Right ventricle myocardium inferior (tissue), 1 donor: ENCODE data around the gene SH3BP4. TPM values are rescaled to one million over a fixed set of nuclear protein-coding genes. Genes with fewer than 3 reads are reported as not detected.

ENCODE experiments used
- ATAC-seq: fragments of 200-7000 bp; cut with Tn5 transposase; one replicate; pipeline ENCODE4 v1.9.1; 2020; ENCODE audit warnings: mild to moderate bottlenecking, moderate library complexity
- DNase-seq: peaks from one replicate; pipeline ENCODE4 v3.0.0; 2021; ENCODE audit errors: missing footprints
- intact Hi-C: fragments of 100-400 bp; cut with DNase I; formaldehyde crosslinking; loops from one replicate; pipeline ENCODE4 v1.11.0; 2022
- total RNA-seq: library from RNA; stranded (reverse); fragmentation: NEBNext Ultra II Directional; extraction: Animal tissue kit (Norgen Biotek cat#: 25700); gene quantifications from one replicate; pipeline ENCODE4 v1.2.1, GENCODE V29; 2021
- donor health status: DM: no; HTN: yes; CAD: no; lungs with severe emphysema.

SH3BP4 gene
- total RNA-seq, 1 donor from 2014 or later, result 9.3 TPM

DNA sequence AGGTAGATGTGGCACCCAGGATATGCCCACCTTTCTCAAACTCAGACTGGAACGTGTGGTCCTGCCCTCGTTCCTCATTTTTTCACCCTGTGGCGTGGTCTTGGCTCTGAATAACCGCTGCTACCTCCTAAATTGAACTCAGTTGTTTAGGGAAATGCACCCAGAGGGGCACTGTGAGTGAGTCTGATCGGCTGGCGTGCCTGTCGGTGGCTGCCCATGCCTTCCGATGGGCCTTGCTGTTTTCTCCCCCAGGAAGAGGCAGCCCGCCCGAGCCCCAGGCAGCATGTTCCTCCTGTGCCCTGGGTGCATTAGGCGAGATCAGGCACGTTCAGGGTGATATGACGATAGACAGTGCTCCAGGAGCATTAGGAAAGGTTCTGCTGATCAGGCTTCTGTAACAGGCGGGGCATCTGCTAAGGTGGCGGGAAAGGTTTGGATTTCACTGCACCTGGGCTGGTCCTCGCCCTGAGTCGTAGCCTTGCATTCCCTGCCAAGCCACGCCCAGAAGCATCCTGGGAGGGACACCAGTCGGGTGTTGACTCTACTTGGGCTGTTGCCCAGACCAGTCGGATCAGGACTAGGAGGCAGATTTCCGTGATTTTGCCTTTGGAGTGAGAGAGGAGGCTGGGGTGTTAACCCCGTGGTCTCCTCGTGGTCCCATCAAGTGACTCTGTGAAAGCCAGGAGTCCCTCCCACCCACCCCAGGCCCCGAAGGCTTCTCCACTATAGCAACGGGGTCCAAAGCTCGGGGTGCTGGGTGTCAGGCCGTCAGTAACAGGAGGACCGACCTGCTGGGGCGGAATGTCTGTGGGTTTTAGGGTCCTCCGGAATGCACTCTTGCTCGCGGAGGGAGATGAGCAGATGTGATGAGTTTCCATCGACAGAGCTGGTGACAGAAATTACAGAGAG lies 75.1 kb downstream of the SH3BP4 start:
- DNase-seq (peak; percentile 76), ATAC-seq (peak; percentile 67)
- intact Hi-C loops, result no loop called here

DNA sequence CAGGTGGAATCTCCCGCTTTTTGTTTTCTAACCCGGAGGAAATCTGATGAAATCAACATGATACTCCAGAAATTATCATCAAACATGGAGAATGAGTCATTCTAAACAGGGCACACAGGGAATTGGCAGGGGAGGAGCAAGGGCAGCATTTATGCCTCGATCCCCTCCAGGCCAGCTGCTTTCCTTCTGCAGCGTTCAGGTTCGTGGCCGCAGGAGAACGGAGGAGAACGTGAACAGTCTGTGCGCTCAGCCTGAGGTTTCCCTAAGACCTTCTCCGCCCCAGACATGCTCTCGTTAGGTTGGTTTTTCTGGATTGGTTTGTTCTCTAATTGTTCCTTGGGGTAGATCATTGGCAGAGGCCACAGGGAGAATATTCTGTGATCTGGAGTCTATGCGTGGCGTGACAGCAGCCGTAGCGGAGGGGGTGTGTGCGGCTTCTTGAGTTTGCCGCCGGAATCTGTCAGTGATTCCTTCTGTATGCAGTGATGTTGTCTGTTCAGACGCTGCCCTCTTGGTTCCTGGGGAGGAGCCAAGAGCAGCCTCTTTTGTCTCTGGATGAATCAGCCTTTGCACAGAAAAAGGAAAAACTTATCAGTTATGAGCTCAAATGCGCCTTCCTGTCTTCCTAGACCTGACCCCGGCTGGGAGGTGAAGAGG lies 75.9 kb downstream of the SH3BP4 start:
- intact Hi-C loops, result no loop called here
- ATAC-seq (no peak), DNase-seq (peak; percentile 62)

DNA sequence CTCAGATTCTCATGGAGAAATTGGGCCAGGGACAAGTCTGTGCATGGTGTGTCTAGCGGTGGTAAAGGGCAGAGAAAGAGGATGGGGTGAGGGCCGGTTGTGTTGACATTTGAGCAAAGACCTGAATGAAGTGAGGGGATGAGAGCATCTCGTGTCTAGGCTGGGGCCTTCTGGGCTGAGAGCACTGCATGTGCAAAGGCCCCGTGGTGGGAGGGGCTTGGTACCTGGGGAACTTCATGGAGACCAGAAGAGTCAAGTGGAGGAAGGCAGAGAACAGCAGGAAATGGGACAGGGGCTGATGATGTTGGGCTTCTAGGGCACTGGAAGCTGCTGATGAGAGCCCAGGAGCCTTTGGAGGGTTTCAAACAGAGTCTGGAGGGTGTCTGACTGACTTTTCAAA lies 76.8 kb downstream of the SH3BP4 start:
- DNase-seq (peak; percentile 47), ATAC-seq (no peak)
- intact Hi-C loops, result no loop called here

DNA sequence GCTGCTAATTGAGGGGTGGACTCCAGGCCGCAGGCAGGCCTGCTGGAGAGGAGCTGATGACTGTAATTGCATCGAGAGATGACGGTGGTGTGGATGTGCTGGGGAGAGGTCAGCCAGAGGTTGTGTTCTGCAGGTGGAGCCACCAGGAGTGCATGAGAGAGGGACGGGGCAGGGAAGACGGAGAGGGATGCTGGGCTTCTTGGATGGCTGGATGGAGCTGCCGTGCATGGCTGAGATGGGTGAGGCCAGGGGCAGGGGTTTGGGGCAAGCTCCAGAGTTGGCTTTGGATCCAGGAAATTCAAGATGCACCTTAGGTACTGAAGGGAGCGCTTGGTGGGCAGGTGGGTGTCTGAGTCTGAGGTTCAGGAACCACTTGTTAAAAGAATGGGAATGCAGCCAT lies 77.2 kb downstream of the SH3BP4 start:
- DNase-seq (peak; percentile 27), ATAC-seq (no peak)
- intact Hi-C loops, result no loop called here

DNA sequence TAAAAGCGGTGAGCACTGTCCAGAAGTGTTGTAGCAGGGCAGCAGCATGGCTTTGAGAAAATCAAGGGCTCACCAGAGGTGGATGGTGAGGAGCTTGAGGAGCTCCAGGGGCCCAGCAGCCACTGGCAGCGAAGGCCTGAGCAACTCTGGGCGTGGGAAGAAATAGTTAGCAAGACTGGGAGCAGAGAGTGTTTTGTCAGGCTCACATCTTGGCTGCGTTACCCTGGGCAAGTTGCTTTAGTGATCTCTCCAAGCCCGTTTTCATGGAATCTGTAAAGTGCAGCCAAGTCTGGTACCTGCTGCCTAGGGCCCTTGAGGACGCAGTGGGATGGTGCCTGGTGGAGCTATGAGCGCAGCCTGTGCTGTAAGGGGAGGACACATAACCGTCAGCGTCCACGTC lies 78.3 kb downstream of the SH3BP4 start:
- ATAC-seq (no peak), DNase-seq (no peak)
- intact Hi-C loops, result no loop called here

DNA sequence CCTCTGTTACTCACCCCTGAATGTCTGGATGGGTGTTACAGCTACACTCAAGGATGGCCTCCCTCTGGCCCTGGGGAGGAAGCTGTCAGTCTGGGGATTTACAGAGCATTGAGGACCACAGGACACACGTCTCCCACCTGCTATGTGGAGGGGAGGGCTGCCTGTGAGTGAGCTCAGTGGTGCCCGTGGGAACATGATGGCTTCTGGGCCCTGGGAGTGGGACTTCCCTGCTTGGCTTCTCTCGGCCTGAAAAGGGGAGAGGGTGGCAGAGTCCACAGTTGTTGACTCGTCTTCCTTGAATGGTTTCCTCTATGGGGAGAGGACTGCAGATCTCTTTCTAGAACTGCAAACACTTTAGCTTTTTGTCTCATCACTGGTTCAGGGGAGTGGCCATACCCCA lies 79.1 kb downstream of the SH3BP4 start:
- DNase-seq (peak; percentile 27), ATAC-seq (no peak)
- intact Hi-C loops, result no loop called here

DNA sequence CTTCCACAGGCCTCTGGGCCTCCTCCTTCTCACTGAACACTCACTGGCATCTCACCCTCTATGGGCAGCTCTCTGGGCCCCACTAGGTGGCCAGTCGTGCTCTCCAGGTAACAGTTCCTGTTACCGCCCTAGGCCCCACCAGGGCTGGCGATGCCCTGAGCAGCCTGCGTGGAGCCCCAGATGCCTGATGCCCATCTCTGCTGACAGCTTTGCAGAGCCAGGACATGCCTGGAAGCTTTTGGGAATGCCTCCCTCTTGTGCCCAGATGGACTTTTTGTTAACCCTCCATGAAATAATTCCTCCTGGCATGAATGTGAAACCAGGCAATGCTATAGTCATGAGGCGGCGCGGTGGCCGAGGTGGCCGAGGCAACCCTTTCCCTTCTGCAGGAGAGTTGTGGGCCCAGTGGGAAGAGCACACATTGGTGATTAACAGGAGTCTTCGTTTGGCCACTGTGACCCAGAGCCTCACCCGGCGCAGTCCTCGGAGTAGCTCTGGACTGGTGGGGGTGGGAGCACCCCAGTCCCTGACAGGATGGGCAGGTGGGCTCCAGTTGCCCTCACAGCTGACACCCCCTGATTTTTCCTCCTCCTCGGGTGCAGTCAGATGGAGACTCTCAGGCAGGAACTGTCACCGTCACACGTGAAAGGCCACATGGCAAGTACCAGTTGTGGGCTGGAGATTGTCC lies 80.0 kb downstream of the SH3BP4 start:
- ATAC-seq, result no peak
- DNase-seq, result peak; percentile 51
- intact Hi-C loops, result no loop called here

DNA sequence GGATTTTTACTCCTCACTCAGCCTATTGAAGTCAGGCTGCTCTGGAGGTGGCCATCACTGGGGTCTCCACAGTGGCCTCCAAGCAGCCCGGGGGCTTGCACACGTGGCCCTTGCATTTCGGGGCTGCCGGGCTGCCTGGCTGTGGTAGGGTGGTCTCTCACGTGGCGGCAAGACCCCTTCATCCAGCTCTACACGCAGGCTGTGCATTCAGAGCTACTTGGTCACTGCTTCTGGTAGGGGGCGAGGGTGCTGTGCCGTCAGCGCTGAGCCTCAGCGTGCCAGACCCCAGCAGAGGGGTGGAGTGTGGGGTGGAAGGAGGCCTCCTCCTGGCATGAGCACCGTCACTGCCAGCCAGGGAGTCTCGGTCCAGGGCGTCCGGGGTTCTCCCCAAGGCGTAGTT lies 80.6 kb downstream of the SH3BP4 start:
- intact Hi-C loops, result no loop called here
- no peak for ATAC-seq
- DNase-seq, result peak; percentile 21

DNA sequence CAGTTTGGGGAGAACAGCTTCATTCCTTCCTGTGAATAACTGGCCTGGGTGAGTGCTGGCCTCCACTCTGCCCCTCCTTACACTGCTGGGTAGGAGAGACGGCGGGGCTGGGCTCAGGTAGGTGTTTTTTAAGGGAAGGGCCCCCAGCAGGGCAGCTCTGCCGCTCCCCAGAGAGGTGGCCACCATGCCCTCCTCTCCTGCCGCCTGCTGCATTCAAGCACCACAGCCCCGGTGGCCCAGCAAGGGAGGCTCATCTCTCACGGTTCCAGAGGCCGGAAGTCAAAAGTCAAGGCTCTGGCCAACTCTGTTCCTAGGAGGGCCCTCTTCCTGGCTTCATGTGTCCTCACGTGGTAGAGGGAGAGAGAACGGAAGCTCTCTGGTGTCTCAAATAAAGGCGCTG lies 81.1 kb downstream of the SH3BP4 start:
- intact Hi-C loops, result no loop called here
- ATAC-seq, result no peak
- peak; percentile 46 for DNase-seq

DNA sequence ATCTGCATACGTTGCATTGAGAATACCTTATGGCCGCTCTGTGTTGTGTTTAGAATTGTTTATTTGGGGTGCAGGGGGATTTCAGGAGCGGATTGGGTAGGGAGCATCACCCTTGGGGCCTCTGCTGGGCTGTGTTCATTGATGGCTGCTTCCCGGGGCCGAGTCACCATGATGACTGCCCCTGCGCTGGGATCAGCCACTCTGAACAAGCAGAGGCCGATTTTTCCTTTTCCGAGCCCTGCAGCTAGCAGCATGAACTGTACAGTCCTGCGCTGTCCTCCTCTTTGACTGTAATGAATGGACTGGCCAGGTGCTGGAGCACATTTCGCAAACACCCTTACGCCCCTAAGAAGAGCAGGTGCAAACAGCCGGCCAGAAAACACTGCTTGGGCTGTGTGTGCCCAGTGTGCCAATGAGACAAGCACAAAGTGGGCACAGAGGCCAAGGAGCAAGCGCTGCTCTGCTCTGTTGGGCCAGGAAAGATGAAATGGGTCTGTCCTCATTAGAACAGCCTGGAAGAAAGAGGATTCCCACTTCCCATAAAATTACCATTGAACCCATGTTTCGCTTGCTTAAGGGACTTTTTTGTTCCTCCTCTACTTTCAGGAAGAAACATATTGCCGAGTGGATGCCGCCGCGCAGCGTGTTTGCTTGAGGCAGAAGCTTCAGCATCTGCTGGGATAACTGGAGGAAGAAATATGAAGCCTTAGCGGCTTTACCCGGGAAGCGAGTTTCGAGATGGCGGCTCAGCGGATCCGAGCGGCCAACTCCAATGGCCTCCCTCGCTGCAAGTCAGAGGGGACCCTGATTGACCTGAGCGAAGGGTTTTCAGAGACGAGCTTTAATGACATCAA lies 82.7 kb downstream of the SH3BP4 start:
- ATAC-seq (no peak), DNase-seq (peak; percentile 58)
- intact Hi-C loops, result no loop called here

DNA sequence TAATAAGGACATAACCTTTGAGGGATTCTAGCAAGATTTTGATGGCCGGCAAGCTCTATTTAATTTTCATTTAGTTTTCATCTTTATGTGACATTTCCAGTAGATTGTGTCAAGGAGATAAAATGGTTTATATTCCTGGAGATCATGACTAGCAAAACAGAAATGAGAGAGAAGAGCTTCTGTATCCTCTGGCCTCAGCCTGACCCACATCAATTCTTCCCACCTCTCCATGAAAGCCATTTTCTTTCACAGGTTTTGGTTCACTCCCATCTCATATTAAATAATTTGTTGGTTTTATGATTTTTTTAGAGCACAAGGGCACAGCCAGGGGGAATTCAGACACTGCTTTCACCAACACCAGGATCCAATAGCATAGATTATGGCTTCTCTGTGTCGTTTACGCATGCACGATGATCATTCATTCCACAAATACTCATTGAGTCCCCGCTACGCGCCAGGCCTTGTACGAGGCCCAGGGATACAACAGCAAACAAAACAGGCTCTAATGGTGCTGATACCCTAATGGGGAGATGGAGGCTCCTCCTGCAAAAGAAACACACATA lies 85.9 kb downstream of the SH3BP4 start:
- no peak for DNase-seq
- intact Hi-C loops, result no loop called here
- ATAC-seq, result no peak

DNA sequence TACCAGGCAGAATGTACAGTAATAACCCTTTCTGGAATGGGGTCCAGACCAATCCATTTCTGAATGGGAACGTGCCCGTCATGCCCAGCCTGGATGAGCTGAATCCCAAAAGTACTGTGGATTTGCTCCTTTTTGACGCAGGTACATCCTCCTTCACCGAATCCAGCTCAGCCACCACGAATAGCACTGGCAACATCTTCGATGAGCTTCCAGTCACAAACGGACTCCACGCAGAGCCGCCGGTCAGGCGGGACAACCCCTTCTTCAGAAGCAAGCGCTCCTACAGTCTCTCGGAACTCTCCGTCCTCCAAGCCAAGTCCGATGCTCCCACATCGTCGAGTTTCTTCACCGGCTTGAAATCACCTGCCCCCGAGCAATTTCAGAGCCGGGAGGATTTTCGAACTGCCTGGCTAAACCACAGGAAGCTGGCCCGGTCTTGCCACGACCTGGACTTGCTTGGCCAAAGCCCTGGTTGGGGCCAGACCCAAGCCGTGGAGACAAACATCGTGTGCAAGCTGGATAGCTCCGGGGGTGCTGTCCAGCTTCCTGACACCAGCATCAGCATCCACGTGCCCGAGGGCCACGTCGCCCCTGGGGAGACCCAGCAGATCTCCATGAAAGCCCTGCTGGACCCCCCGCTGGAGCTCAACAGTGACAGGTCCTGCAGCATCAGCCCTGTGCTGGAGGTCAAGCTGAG lies 89.6 kb downstream of the SH3BP4 start:
- intact Hi-C loops, result no loop called here
- DNase-seq (no peak), ATAC-seq (no peak)

DNA sequence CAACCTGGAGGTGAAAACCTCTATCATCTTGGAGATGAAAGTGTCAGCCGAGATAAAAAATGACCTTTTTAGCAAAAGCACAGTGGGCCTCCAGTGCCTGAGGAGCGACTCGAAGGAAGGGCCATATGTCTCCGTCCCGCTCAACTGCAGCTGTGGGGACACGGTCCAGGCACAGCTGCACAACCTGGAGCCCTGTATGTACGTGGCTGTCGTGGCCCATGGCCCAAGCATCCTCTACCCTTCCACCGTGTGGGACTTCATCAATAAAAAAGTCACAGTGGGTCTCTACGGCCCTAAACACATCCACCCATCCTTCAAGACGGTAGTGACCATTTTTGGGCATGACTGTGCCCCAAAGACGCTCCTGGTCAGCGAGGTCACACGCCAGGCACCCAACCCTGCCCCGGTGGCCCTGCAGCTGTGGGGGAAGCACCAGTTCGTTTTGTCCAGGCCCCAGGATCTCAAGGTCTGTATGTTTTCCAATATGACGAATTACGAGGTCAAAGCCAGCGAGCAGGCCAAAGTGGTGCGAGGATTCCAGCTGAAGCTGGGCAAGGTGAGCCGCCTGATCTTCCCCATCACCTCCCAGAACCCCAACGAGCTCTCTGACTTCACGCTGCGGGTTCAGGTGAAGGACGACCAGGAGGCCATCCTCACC lies 90.2 kb downstream of the SH3BP4 start:
- ATAC-seq (no peak), DNase-seq (no peak)
- intact Hi-C loops, result no loop called here

DNA sequence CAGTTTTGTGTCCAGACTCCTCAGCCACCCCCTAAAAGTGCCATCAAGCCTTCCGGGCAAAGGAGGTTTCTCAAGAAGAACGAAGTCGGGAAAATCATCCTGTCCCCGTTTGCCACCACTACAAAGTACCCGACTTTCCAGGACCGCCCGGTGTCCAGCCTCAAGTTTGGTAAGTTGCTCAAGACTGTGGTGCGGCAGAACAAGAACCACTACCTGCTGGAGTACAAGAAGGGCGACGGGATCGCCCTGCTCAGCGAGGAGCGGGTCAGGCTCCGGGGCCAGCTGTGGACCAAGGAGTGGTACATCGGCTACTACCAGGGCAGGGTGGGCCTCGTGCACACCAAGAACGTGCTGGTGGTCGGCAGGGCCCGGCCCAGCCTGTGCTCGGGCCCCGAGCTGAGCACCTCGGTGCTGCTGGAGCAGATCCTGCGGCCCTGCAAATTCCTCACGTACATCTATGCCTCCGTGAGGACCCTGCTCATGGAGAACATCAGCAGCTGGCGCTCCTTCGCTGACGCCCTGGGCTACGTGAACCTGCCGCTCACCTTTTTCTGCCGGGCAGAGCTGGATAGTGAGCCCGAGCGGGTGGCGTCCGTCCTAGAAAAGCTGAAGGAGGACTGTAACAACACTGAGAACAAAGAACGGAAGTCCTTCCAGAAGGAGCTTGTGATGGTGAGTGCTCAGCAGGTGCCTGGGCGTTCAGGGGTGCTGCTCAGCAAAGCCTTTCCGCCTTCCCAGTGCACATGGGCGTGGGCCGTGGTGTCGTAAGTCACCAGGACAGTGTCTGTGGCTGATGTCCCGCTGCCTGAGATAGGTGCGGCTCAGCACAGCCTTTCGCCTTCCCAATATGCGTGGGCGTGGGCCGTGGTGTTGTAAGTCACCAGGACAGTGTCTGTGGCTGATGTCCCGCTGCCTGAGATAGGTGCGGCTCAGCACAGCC lies 91.0 kb downstream of the SH3BP4 start:
- intact Hi-C loops, result no loop called here
- peak; percentile 52 for DNase-seq

DNA sequence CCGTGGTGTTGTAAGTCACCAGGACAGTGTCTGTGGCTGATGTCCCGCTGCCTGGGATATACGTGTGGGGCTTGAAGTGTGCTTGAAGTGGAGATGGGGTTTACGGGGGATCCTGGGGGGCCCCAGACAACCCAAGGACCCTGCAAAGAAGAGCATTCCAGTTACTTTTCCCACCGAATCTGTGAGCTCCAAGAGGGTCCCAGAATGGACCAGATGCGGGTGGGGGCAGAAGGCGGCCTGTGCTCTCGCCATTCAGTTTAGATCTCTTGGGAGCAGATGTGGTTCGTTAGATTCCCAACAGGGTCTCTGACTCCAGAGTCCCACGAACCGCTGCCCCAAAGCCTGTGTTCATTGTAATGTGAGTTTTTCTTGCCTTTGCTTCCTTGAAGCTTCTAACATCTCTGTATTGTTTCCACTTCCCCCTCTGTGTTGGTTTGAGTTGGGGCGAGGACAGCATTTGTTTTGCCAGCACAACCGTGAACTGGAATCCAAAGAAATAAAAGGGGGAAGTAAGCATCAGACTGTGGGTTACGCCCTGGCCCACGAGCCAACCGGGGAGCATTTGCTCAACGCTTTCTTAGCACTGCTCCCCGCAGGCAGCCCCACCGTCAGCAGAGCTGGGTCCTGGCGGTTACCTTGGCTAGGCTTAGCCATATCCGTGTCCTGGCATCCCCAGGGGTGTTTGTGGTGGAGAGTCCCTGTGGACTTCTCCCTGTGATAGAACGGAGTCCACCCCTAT lies 92.1 kb downstream of the SH3BP4 start:
- ATAC-seq (peak; percentile 20), DNase-seq (no peak)
- intact Hi-C loops, result no loop called here

More for the DNA sequence above, 91.0 kb downstream of the SH3BP4 start:
- no peak for ATAC-seq
